Stimulated activated CD8-positive, alpha-beta memory T cell treated with anti-CD3 and anti-CD28 coated beads, Interleukin-12 subunit alpha, Interleukin-12 subunit beta, amount 100 ng/mL, for 4 hours (primary cell): ENCODE measurements around the gene EYA3.
"Not testable (repeated sequence)": the region's sequence is repeated elsewhere in the genome, so short reads cannot be mapped to it uniquely, and the experiment has no call there.

Experiments used
- DNase-seq: peaks from one replicate; pipeline ENCODE4 v3.0.0-alpha.2; 2020; ENCODE audit warnings: low read depth

Gene EYA3

DNA sequence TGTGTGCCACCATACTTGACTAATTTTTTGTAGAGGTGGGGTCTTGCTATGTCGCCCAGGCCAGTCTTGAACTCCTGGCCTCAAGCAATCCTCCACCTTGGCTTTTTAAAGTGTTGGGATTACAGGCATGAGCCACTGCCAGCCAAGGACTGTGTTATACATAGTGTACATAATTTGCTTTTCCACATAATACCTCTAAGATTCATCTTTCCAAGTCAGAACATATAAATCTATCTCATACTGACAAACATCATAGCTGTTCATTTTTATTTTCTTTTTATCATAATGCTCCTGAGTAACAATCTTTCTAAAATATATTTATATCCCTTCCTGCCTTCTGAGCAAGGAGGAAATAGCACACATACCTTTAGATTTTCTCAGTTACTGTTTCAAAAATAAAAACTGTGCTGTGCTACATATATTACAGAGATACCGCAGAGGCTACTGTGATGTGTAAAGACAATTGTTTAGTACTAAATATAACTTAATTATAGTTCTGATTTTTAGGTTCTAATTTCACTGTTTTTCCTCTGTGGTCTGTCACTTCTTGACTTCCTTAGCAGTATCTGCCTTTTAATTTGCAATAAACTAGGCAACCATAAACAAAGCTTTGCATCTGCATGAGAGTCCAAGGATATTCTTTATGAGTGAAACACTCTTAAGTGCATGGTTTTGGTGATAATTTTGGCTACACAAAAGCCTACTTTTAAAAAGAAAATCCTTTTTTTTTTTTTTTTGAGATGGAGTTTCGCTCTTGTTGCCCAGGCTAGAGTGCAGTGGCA lies 59.3 kb downstream of the EYA3 start:
- DNase-seq: no peak

GRCh38 chr1:28027660-28028059 lies 60.8 kb downstream of the EYA3 start:
- DNase-seq: no peak

DNA sequence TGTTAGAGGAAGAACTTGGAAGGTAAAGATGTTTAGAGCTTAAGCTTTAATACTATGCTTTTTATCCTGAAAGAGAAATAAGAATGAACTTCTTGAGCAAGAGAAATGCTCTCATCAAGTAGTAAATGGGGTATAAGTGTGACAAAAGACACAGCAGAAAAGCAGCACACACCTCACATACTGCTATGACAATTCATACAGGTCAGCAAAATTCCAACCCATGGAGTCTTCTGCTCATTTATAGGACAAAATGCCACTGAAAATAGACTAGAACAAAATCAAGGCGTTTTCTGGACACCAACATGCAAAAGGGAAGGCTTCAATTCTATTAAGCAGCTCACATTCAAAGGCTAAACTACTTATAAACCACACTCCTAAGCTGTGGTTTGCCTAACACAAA lies 61.2 kb downstream of the EYA3 start:
- no peak for DNase-seq

GRCh38 chr1:28026329-28026728 lies 62.1 kb downstream of the EYA3 start:
- DNase-seq: no peak

DNA sequence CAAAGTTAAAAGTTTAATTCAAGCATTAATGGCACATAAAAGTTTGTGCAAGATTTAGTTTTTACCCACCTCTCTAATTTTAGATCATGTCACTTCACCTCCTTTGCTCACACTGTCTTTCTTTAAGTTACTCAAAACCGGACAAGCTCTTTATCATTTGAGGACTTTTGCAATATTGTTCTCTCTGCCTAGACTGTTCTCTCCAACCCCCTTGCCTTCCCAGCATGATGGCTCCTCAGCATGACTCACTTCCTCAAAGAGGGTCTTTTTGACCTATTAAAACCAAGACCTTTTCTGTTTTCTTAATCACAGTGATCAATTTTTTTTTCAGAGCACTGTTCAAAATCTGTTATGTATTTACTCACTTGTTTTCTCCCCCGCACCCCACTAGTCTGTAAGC lies 67.3 kb downstream of the EYA3 start:
- DNase-seq: no peak

GRCh38 chr1:28010969-28011368 lies 77.4 kb downstream of the EYA3 start:
- no peak for DNase-seq

DNA sequence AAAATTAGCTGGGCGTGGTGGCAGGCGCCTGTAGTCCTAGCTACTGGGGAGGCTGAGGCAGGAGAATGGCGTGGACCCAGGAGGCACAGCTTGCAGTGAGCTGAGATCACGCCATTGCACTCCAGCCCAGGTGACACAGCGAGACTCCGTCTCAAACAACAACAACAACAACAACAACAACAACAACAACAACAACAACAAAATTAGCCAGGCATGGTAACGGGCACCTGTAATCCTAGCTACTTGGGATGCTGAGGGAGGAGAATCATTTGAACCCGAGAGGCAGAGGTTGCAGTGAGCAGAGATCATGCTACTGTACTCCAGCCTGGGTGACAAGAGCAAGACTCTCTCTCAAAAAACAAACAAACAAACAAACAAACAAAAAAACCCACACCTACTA lies 85.3 kb downstream of the EYA3 start:
- not testable (repeated sequence) for DNase-seq

DNA sequence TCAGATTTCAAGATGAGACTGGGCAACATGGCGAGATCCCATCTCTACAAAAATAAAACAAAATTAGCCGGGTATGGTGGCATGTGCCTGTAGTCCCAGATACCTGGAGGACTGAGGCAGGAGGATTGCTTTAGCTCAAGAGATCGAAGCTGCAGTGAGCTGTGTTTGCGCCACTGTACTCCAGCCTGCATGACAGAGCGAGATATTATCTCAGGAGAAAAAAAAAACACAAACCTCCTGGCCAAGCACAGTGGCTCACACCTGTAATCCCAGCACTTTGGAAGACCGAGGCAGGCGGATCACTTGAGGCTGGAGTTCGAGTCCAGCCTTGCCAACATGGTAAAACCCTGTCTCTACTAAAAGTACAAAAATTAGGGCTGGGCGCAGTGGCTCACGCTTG lies 85.8 kb downstream of the EYA3 start:
- DNase-seq: no peak

DNA sequence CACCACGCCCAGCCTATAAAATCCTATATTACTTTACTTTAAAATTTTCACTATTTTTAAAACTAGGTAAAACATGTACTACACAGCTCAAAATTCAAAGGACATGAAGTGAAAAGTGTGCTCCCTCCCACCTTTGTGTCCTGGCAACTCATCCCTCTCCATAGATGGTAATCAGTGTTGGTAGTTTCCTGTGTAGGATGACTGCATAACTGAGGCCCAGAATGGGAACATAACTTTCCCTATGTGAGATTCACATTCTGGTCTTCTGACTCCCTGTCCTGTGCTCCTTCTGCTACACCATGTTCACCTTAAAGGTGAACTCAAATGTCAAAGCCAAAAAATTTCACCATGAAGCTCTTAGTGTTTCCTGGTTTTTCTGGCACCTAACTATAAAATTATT lies 89.4 kb downstream of the EYA3 start:
- DNase-seq: no peak

DNA sequence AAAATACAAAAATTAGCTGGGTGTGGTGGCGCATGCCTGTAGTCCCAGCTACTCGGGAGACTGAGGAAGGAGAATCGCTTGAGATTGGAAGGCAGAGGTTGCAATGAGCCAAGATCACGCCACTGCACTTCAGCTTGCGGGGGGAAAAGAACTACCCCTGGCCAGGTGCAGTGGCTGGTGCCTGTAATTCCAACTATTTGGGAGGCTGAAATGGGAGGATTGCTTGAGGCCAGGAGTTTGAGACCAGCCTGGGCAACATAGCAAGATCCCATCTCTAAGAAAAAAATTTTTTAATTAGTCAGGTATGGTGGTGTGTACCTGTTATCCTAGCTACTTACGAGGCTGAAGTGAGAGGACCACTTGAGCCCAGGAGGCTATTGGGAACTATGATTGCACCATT lies 93.9 kb downstream of the EYA3 start:
- DNase-seq: not testable (repeated sequence)

DNA sequence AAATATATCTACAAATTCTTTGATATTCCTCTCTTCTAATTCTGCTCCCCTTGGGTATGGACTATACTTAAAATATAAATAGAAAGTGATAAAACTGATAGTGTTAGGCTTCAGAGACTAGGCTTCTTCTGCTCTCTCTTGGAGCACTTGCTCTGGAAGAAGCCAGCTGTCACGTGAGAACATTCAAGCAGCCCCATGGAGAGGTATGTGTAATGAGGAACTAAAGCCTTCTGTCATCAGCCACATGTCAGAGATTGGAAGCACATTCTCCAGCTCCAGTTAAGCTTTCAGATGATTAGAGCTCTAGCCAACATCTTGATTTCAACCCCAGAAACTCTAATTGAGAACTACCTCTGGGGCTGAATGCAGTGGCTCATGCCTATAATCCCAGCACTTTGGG lies 94.3 kb downstream of the EYA3 start:
- no peak for DNase-seq

GRCh38 chr1:27993241-27993640 lies 95.2 kb downstream of the EYA3 start:
- DNase-seq: no peak

DNA sequence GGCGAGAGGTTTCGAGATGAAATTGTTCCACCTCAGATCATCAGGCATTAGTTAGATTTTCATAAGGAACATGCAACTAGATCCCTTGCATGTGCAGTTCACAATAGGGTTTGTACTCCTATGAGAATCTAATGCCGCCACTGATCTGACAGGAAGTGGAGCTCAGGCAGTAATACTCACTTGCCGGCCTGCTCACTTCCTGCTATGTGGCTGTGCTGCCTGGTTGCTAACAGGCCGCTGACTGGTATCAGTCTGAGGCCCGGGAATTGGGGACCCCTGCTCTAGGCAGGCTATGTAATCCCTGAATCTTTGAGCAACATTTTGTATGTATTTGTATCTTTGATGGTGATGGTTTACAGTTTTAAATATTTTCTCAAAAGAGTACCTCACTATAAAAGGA lies 96.1 kb downstream of the EYA3 start:
- peak; percentile 7 for DNase-seq

GRCh38 chr1:27990920-27991537 lies 97.4 kb downstream of the EYA3 start:
- no peak for DNase-seq

GRCh38 chr1:27981145-27981544 lies 107.3 kb downstream of the EYA3 start:
- DNase-seq: no peak

DNA sequence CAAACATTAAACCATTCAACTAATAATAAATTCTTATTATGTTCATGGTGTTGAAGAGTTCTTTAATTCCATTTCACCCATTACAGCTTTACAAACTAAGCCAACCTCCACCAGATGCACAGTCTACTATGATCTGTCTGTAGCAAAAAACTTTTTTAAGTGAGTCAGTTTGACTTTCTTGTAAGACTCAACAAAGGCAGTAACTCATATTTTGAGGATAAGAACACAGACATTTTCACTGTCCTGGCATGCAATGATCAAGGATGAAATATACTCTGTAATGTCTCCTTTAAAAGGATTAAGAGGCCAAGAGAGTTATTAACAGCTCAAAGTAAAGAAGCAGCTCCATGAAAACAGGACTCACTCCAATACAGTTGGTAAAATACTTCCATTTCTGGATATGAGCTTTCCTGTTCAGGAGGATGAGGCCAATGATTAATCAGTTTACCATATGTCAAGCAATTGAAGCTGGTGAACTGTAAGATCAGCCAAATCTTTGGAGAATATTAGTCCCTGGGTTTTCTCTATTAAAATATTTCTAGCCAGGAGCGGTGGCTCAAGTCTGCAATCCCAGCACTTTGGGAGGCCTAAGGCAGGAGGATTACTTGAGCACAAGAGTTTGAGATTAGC lies 108.1 kb downstream of the EYA3 start:
- DNase-seq: no peak

- no peak for DNase-seq
Observed at GRCh38 chr1:27979859-27980201, 108.6 kb downstream of the EYA3 start.

- DNase-seq: no peak
Observed at GRCh38 chr1:27979151-27979858, 109.1 kb downstream of the EYA3 start.

GRCh38 chr1:27974417-27974781 lies 114.0 kb downstream of the EYA3 start:
- no peak for DNase-seq

GRCh38 chr1:27973771-27974416 lies 114.5 kb downstream of the EYA3 start:
- no peak for DNase-seq

DNA sequence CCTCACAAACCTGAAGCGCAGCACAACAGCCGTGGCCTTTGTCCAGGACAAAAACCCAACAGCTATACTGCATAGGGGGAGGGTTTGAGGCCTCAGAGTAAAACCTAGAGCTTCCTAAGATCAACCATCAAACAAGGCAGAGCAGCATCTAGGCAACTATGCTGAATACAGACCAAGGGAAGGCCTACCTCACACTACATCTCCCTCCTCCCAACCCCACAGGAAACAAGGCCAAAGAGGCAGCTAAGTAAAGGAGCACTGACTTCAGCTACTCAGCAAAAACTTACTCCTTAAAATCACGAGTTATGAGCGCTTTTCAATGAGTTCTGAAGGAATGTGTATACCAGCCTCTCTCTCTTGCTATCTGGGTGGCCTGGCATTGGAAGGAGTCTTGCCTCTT lies 116.3 kb downstream of the EYA3 start:
- no peak for DNase-seq

DNA sequence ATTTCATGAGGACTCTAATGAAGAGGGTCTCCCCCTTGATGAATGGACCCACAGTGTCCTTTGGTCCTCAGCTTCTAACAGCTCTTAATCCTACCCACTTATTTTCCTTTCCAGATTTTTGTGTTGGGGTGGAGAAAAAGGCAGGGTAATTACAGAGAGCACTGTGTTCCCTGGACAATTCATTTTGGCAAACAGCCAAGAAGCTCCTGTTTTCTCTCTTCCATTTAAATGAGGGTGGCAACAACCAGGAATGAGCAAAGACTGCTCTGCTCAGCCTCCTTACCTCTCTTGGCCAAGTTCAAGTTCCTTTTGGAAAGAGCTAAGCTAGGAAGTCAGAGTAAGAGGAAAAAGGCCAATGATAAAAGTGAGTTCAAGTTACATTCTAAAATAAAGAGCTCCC lies 116.7 kb downstream of the EYA3 start:
- no peak for DNase-seq

GRCh38 chr1:27970401-27970800 lies 118.0 kb downstream of the EYA3 start:
- DNase-seq: no peak
